Stimulated activated CD8-positive, alpha-beta memory T cell treated with anti-CD3 and anti-CD28 coated beads, Interleukin-4, amount 100 ng/mL, for 1 hour (primary cell): ENCODE data around the gene DIP2C.
"Not testable (repeated sequence)": the region's sequence is repeated elsewhere in the genome, so short reads cannot be mapped to it uniquely, and the experiment has no call there.

Source experiments
- DNase-seq, 2 donors: peaks; one replicate each; pipeline ENCODE4 v3.0.0-alpha.2; 2020; ENCODE audit warnings: low read depth in 2 of 2, low spot score in 1 of 2

The DIP2C gene

GRCh38 chr10:381805-382204, 307.7 kb downstream of the DIP2C start:
- no peak for DNase-seq

DNA sequence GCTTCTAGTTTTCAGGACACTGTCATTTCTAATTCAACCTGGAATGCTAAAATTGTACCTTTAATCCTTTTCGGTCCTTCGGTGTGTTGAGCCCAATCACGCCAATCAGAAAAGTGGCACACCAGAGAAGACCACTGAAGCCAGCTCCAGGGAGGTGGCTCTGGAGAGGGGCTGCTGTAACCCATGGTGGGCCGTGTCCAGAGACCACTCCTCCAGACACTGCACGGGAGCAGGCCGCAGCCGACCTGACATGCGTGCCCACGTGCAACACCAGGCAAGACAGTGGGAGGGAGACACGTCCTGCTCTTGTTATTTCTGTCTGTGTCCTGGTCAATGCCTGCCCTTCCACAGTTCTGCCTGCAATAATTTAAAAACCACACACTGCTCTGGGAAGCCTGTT, 308.1 kb downstream of the DIP2C start:
- no peak for DNase-seq

DNA sequence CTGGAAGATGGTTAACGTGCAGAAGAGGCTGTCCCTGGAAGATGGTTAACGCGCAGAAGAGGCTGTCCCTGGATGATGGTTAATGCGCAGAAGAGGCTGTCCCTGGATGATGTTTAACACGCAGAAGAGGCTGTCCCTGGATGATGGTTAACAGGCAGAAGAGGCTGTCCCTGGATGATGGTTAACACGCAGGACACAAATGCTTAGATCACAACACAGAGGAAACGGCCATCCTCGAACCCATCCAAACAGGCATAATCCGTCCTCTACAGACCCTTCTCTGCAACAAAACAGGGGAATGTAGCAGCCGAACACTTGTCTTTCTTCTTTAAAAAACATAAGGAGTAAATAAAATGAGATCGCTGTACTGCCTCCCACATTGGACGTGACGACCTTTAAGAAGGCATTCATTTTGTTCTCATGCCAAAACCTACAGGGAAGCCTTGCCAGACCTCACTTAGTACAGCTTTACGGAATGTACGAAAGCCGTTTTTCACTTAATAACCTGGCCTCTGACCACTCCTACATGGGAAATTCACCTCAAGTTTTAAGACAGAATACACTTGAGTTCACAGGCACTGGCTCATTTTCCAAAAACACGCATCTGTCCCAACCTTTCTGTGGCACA, 309.0 kb downstream of the DIP2C start:
- DNase-seq, result no peak

GRCh38 chr10:378930-379704, 310.4 kb downstream of the DIP2C start:
- DNase-seq, result no peak

DNA sequence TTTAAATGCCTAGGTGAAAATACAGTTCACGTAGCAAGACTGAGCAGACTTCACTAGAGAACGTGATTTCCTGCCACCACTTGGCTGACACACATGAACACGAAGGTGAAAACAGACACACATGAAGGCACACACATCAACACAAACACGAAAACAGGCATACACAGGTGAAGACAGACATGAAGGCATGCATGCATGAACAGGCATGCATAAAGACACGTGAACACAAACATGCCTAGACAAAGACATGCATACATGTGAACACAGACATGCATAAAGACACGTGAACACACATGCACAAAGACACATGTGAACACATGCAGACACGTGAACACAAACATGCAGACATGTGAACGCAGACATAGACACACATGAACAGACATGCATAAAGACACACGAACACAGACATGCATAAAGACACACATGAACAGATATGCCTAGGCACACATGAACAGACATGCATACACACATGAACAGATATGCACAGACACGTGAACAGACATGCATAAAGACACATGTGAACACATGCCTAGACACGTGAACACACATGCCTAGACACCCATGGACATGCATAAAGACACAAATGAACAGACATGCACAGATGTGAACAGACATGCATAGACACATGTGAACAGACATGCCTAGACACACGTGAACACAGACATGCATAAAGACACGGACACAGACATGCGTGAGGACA, 311.1 kb downstream of the DIP2C start:
- DNase-seq, result no peak

DNA sequence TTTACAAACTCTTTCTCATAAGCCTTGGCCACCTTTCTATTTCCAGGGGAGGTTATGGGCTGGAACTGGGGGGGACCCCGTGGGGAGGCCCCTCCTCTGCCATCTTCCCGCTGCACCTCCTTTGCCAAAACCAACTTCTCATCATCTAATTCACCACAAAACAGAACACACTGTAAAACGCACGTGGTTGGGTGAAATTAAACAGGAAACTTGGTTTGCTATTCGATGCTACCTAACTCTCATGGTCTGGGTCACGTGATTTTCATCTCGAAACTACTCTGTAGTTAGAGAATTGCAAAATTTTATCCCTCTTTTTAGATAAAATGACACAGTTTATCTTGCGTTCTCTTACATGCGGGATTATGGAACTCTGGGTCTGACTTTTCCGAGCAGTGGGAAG, 312.2 kb downstream of the DIP2C start:
- DNase-seq, result no peak

DNA sequence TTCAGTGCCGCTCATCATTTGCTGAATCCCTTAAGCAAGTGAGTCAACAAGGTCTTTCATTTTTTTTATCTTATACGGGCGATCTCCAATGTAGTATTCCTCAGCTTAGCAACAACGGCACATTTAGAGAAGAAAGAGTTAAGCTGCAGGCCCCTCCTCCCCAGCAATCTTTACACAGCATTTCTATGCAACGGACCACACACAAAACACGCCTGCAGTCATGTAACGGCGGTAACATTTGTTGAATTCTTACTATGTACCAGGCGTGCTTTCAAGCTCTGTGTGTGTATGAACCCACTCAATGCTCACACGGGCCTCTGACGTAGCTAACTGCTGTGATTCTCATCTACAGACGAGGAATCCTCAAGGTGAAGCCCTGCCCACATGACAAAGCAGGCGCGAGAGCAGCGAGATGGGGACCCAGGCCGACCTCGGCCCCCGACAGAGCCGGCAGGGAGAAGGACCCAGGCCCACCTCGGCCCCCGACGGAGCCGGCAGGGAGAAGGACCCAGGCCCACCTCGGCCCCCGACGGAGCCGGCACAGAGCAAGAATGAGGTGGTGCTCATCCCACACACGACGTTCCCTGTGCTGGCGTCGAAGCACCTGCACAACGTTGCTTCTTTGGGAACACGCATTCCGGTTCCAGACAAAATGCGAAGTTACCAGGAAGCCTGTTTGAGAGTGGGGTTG, 313.5 kb downstream of the DIP2C start:
- DNase-seq, result no peak

- DNase-seq, result no peak
These were observed 315.1 kb downstream of the DIP2C start for GRCh38 chr10:374354-374753.

DNA sequence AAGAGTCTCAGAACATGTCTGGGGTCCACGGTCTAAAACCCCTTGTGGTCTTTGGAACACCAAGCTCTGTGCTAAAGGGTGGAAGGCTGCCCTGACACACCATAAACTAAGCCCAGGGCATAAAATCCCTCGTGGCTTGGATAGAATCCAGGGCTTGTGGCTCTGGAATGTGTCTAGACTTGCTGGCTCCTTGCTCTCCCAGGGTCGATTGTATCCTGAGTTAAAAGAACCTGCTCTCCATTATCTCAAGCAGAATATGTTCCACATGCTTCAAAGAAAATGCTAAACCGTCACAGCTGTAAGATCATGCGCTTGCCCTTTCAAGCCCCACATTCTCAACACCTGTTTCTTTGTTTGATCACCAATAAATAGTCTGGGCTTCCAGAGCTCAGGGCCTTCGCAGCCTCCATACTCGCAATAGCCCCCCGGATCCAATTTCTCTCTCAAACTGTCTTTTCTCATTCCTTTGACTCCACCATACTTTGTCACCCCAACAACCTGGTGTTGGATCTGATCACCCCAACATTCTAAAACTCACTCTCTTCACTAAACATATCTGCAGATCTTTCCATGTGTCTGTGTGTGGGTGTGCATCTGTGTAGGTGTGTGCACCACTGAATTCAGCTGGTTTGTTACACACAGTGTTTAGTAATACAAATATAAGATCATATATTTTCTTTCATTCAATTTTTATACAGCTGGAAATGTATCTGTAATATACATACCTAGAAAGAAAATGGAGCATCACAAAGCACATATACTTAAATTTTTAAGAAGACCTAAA, 315.8 kb downstream of the DIP2C start:
- DNase-seq, result no peak

DNA sequence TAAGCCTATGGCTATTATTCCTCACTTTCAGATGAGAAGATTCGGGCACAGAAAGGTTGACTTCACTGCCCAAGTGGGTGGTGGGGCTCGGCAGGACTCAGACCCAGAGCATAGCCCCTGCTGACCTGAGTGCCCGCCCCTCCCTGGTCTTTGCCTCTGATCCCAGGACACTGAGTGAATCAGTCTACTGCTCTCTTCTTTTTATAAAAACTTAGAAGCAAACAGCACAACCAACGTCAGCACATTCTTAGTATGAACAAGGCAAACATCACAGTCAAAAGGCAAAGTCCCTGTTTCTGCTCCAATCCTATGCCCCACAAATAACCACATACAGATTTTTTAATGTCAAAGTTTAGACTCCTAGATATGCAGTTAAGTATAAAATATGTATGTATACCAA, 316.5 kb downstream of the DIP2C start:
- DNase-seq, result no peak

GRCh38 chr10:372566-372965, 316.9 kb downstream of the DIP2C start:
- no peak for DNase-seq

DNA sequence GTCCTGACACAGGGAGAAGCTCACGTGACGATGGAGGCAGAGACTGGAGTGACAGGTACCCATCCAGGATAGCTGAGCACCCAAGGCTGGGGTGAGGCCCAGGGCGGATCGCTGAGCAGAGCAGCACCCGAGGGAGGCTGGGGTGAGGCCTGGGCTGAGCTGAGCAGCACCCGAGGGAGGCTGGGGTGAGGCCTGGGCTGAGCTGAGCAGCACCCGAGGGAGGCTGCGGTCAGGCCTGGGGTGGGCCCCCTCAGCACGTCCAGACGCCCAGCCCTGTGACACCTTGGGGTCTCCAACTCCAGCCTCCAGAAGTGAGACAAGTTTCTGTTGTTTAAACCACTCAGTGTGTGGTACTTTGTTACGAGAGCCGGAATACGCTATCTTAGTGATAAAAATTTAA, 318.0 kb downstream of the DIP2C start:
- no peak for DNase-seq

- DNase-seq, result no peak
These were observed 319.0 kb downstream of the DIP2C start for GRCh38 chr10:370449-370825.

DNA sequence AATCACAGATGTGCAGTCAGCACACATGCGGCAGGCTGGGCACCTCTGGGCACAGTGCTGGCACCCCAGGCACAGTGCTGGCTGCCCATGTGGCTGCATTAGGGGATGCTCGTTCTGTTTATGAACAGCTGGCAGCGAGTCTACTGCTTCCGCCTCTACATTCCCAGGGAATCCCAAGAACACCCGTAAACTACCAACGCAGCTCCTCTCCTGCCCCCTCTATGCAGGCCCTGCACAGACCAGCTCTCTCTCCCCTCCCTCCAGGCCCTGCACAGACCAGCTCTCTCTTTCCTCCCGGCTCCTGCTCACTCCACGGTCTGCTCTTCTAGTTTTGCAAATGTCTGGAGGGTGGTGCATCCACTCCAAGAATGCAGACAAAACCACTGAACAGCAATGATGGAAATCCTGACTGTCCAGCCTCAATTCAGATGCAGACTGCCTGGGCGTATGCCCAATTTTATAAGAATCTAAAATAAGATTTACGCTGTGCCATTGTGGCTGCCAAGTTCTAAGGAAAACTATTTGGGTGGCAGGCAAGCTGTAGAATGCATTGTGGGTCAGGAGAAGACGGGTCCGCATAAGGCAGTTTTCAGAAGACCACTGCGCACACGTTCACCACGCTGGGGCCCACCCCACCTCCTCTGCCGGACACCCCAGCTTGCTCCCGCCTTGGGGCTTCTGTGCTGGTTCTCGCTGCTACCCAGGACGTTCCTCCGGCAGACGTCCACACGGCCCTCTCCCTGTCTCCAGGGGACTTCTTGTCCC, 319.6 kb downstream of the DIP2C start:
- no peak for DNase-seq

GRCh38 chr10:369221-369683, 320.2 kb downstream of the DIP2C start:
- no peak for DNase-seq

GRCh38 chr10:368579-369220, 320.8 kb downstream of the DIP2C start:
- DNase-seq, result no peak

GRCh38 chr10:368107-368506, 321.4 kb downstream of the DIP2C start:
- not testable (repeated sequence) for DNase-seq

DNA sequence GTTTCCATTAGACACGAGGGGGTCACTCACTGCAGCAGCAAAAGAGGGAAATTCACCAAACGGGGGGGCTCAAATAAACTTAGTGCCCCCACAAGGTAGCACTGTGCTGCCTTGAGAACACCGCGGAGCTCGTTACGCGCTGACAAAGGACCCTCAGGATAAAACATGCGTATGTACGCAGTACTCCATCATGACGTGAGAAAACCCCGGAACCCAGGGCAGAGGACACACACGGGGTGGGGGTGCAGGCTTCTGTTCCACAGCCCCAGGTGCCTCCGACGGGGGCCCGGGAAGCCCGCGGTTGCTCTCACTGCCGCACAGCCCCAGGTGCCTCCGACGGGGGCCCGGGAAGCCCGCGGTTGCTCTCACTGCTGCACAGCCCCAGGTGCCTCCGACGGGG, 321.8 kb downstream of the DIP2C start:
- DNase-seq, result no peak

GRCh38 chr10:366186-366585, 323.3 kb downstream of the DIP2C start:
- DNase-seq, result no peak
